ENCODE results near the gene SH3GL1. TPM values are rescaled to one million over a fixed set of nuclear protein-coding genes. Genes with fewer than 3 reads are reported as not detected.

Gene SH3GL1
- polyA plus RNA-seq, 1 of the 3 experiments (the other 2 are of a cell fraction), result 82.8 TPM

- Histone ChIP-seq H3K27me3 (ENCODE audit: insufficient read depth) (no peaks in the 10 kb centered on the region), H3K27ac (ENCODE audit: low read depth in 2 of 2, low read length in 1 of 2) (no peak overlapping the region), H4K20me1 (ENCODE audit: insufficient read depth) (no peaks in the 10 kb centered on the region), H3K4me2 (no peak overlapping the region), H3K4me3 (ENCODE audit: low read depth in 2 of 2, low read length in 1 of 2) (no peak overlapping the region), H3K4me1 (ENCODE audit: control insufficient read depth in 1 of 2, insufficient read depth in 2 of 2, low read depth in 1 of 2, low read length in 1 of 2) (no peaks in the 10 kb centered on the region), H3K36me3 (replicated peaks in 1 of 2; ENCODE audit: control insufficient read depth in 1 of 2, insufficient read depth in 2 of 2, low read length in 1 of 2) (peaks cover 0 to 48% of the 10 kb centered on the region in 2 experiments), H3K79me2 (ENCODE audit: insufficient read depth) (no peaks in the 10 kb centered on the region), H3F3A (replicated peaks; ENCODE audit: insufficient read depth) (peaks cover 3% of the 10 kb centered on the region), H3K9ac (no peak overlapping the region), H3K9me3 (no peaks in the 10 kb centered on the region), H3K9me2 (no peaks in the 10 kb centered on the region), H2AFZ (ENCODE audit: low read depth) (no peak overlapping the region)
- WGBS (ENCODE audit: low lambda C conversion rate), result 82% methylated on average over 8 of the region's 9 CpGs
- CTCF ChIA-PET, result interaction anchor here (1.8 to 8.5 kb wide), 3 partner anchors 6 to 93 kb away, joined by 6 to 84 read pairs (median 8); partner anchors contain the start of gene SH3GL1
- DNase-seq, result no peak
- POLR2A ChIA-PET, result no interaction called here
- TF ChIP-seq SMC3 (IDR thresholded peaks at IDR 0.05; ENCODE audit: low read depth, low read length), result no peak
- no peak for TF ChIP-seq FOSL2 (IDR thresholded peaks at IDR 0.05; ENCODE audit: borderline replicate concordance, low read depth)
- no peak for TF ChIP-seq MEF2A (IDR thresholded peaks at IDR 0.05; ENCODE audit: borderline replicate concordance, low read depth)
- TF ChIP-seq ZBTB33 (IDR thresholded peaks at IDR 0.05; ENCODE audit: borderline replicate concordance, low read depth), result no peak
- TF ChIP-seq JUND (IDR thresholded peaks at IDR 0.05), result no peak
- TF ChIP-seq FOXJ3 (CRISPR knock-in tag; IDR thresholded peaks at IDR 0.05), result no peak
- no peak for TF ChIP-seq IRF3 (IDR thresholded peaks at IDR 0.05; ENCODE audit: low read depth, low read length)
- no peak for TF ChIP-seq FOXM1 (IDR thresholded peaks at IDR 0.05; ENCODE audit: low read depth)
- no peak for TF ChIP-seq RXRA (IDR thresholded peaks at IDR 0.05; ENCODE audit: borderline replicate concordance, low read depth)
- no peak for TF ChIP-seq CTCF (IDR thresholded peaks at IDR 0.05)
- TF ChIP-seq NFIC (IDR thresholded peaks at IDR 0.05; ENCODE audit: borderline replicate concordance), result no peak
Observed at GRCh38 chr19:4360081-4360569, 40.2 kb downstream of the SH3GL1 start.

GRCh38 chr19:4359627-4360000, 40.7 kb downstream of the SH3GL1 start:
- ChIA-PET CTCF (interaction anchor here (1.8 to 2.2 kb wide), 2 partner anchors 41 to 92 kb away, joined by 6 to 8 read pairs; partner anchors contain the start of gene SH3GL1), POLR2A (no interaction called here)
- Histone ChIP-seq H3K4me1 (ENCODE audit: control insufficient read depth in 1 of 2, insufficient read depth in 2 of 2, low read depth in 1 of 2, low read length in 1 of 2) (no peaks in the 10 kb centered on the region), H3K9me2 (no peaks in the 10 kb centered on the region), H2AFZ (ENCODE audit: low read depth) (no peak overlapping the region), H3F3A (replicated peaks; ENCODE audit: insufficient read depth) (no peaks in the 10 kb centered on the region), H3K79me2 (ENCODE audit: insufficient read depth) (no peaks in the 10 kb centered on the region), H3K4me3 (ENCODE audit: low read depth in 2 of 2, low read length in 1 of 2) (no peak overlapping the region), H3K27ac (ENCODE audit: low read depth in 2 of 2, low read length in 1 of 2) (no peak overlapping the region), H3K9me3 (no peaks in the 10 kb centered on the region), H3K9ac (no peak overlapping the region), H3K27me3 (ENCODE audit: insufficient read depth) (no peaks in the 10 kb centered on the region), H4K20me1 (ENCODE audit: insufficient read depth) (no peaks in the 10 kb centered on the region), H3K4me2 (no peak overlapping the region), H3K36me3 (replicated peaks in 1 of 2; ENCODE audit: control insufficient read depth in 1 of 2, insufficient read depth in 2 of 2, low read length in 1 of 2) (peaks cover 0 to 47% of the 10 kb centered on the region in 2 experiments)
- 76% methylated on average over 9 of the region's 13 CpGs for WGBS (ENCODE audit: low lambda C conversion rate)
- DNase-seq, result no peak
- TF ChIP-seq FOXM1 (IDR thresholded peaks at IDR 0.05; ENCODE audit: low read depth) (no peak), RXRA (IDR thresholded peaks at IDR 0.05; ENCODE audit: borderline replicate concordance, low read depth) (no peak), GABPA (IDR thresholded peaks at IDR 0.05; ENCODE audit: low read depth) (no peak), SIN3A (IDR thresholded peaks at IDR 0.05; ENCODE audit: borderline replicate concordance, low read depth, low read length) (no peak), TEAD4 (IDR thresholded peaks at IDR 0.05; ENCODE audit: borderline replicate concordance, insufficient read depth) (no peak), CHD2 (IDR thresholded peaks at IDR 0.05; ENCODE audit: low read length, partially characterized antibody) (no peak), MAX (IDR thresholded peaks at IDR 0.05; ENCODE audit: low read depth) (no peak), GATA2 (CRISPR knock-in tag; IDR thresholded peaks at IDR 0.05) (no peak), IRF3 (IDR thresholded peaks at IDR 0.05; ENCODE audit: low read depth, low read length) (no peak)
